Testis (tissue), 3 donors: ENCODE data around the gene NETO1. TPM values are rescaled to one million over a fixed set of nuclear protein-coding genes. Genes with fewer than 3 reads are reported as not detected.

ENCODE experiments used
- DNase-seq: peaks from one replicate; pipeline ENCODE4 v3.0.0-alpha.2; 2019
- H3K27ac ChIP-seq, 2 donors: fragments of 200-600 bp; sonication (generic); one replicate each; pipeline ENCODE4 v1.5.1; 2019
- H3K27me3 ChIP-seq: fragments of 200-600 bp; sonication (generic); one replicate; pipeline ENCODE4 v1.5.1; 2019
- H3K36me3 ChIP-seq: fragments of 200-600 bp; sonication (generic); one replicate; pipeline ENCODE4 v1.5.1; 2017; ENCODE audit warnings: low read depth; ENCODE audit errors: missing control alignments
- H3K4me1 ChIP-seq: fragments of 200-600 bp; sonication (generic); one replicate; pipeline ENCODE4 v1.5.1; 2019
- H3K4me3 ChIP-seq, 2 donors: fragments of 200-600 bp; sonication (generic); one replicate each; pipeline ENCODE4 v1.5.1; 2017 to 2019
- H3K9me3 ChIP-seq: fragments of 200-600 bp; sonication (generic); one replicate; pipeline ENCODE4 v1.5.1; 2017
- CTCF ChIP-seq, 3 experiments: fragments of 450-650 bp in 2 of 3; fragments of 200-600 bp in 1 of 3; sonication (generic) in 1 of 3; IDR thresholded peaks; one replicate each; pipeline ENCODE4 v1.5.1; 2016 to 2019; ENCODE audit warnings: antibody characterized with exemption in 3 of 3, mild to moderate bottlenecking in 2 of 3, moderate library complexity in 1 of 3
- POLR2A ChIP-seq: fragments of 450-650 bp; IDR thresholded peaks from one replicate; pipeline ENCODE4 v1.6.1; 2017; ENCODE audit warnings: antibody characterized with exemption, mild to moderate bottlenecking, moderate library complexity
- whole genome bisulfite sequencing, 2 donors: methylation state at CpG; one replicate each; pipeline ENCODE4 v1.1.5; 2018; 5-methylcytosine and 5-hydroxymethylcytosine counted together
- intact Hi-C: fragments of 100-400 bp; cut with DNase I; formaldehyde crosslinking; loops from one replicate; pipeline ENCODE4 v1.15.1; 2023; ENCODE audit warnings: low total_unique reads
- polyA plus RNA-seq: library from polyadenylated mRNA; stranded (reverse); fragments of 350-450 nt; fragmentation: Illumina TruSeq; extraction: RNeasy Lipid Tissue Mini Kit (QIAGEN cat#74804); gene quantifications from one replicate; pipeline ENCODE4 v1.2.3, GENCODE V29; 2014; ENCODE audit warnings: low read depth, low replicate concordance; ENCODE audit not compliant: insufficient read depth
- total RNA-seq, 2 donors: library from RNA; depleted of rRNA; stranded (reverse); fragments of >200 nt; gene quantifications; one replicate each; pipeline ENCODE4 v1.2.3, GENCODE V29; 2016

The NETO1 gene
- total and polyA plus RNA-seq, 3 donors from 2014 or later: 0.83 to 5.5 (median 4.2) TPM

- WGBS, 2 donors: 54 to 67% methylated on average over 3 of the region's 3 CpGs
- Histone ChIP-seq H3K36me3 (no peaks in the 10 kb centered on the region), H3K4me1 (no peaks in the 10 kb centered on the region), H3K27me3 (no peaks in the 10 kb centered on the region), H3K4me3 (no peak overlapping the region), H3K27ac (no peak overlapping the region), H3K9me3 (no peaks in the 10 kb centered on the region)
- intact Hi-C loops: no loop called here
- TF ChIP-seq POLR2A: no peak
- no peak for TF ChIP-seq CTCF (IDR thresholded peaks at IDR 0.05)
- DNase-seq: no peak
Observed at GRCh38 chr18:72720116-72720515, 147.7 kb downstream of the NETO1 start.

GRCh38 chr18:72704202-72704601, 163.6 kb downstream of the NETO1 start:
- no peak overlapping the region for H3K4me3 ChIP-seq
- 83 to 86% methylated on average over 4 of the region's 4 CpGs for WGBS, 2 donors
- no peaks in the 10 kb centered on the region for H3K9me3 ChIP-seq
- no peak for TF ChIP-seq POLR2A
- no peak for TF ChIP-seq CTCF (IDR thresholded peaks at IDR 0.05)
- no peak overlapping the region for H3K27ac ChIP-seq
- no peaks in the 10 kb centered on the region for H3K4me1 ChIP-seq
- no peaks in the 10 kb centered on the region for H3K27me3 ChIP-seq
- H3K36me3 ChIP-seq: no peaks in the 10 kb centered on the region
- intact Hi-C loops: no loop called here
- DNase-seq: no peak

- DNase-seq: no peak
- Histone ChIP-seq H3K36me3 (no peaks in the 10 kb centered on the region), H3K27ac (no peak overlapping the region), H3K27me3 (no peaks in the 10 kb centered on the region), H3K4me3 (no peak overlapping the region), H3K4me1 (no peaks in the 10 kb centered on the region), H3K9me3 (no peaks in the 10 kb centered on the region)
- 22 to 26% methylated on average over 1 of the region's 1 CpG for WGBS, 2 donors
- TF ChIP-seq POLR2A (no peak), CTCF (IDR thresholded peaks at IDR 0.05) (no peak)
- intact Hi-C loops: no loop called here
Observed at GRCh38 chr18:72700961-72701710, 166.7 kb downstream of the NETO1 start.

GRCh38 chr18:72697706-72698105, 170.1 kb downstream of the NETO1 start:
- Histone ChIP-seq H3K27me3 (no peaks in the 10 kb centered on the region), H3K27ac (no peak overlapping the region), H3K4me1 (no peaks in the 10 kb centered on the region), H3K36me3 (no peaks in the 10 kb centered on the region), H3K4me3 (no peak overlapping the region), H3K9me3 (no peaks in the 10 kb centered on the region)
- TF ChIP-seq CTCF (IDR thresholded peaks at IDR 0.05): no peak
- 44 to 55% methylated on average over 6 of the region's 6 CpGs for WGBS, 2 donors
- intact Hi-C loops: no loop called here
- DNase-seq: no peak

GRCh38 chr18:72692595-72692994, 175.2 kb downstream of the NETO1 start:
- H3K4me3 ChIP-seq: no peak overlapping the region
- 16 to 25% methylated on average over 8 of the region's 8 CpGs for WGBS, 2 donors
- H3K9me3 ChIP-seq: no peaks in the 10 kb centered on the region
- intact Hi-C loops: no loop called here
- H3K4me1 ChIP-seq: no peaks in the 10 kb centered on the region
- no peaks in the 10 kb centered on the region for H3K36me3 ChIP-seq
- no peaks in the 10 kb centered on the region for H3K27me3 ChIP-seq
- H3K27ac ChIP-seq: no peak overlapping the region
- TF ChIP-seq CTCF (IDR thresholded peaks at IDR 0.05): no peak
- no peak for TF ChIP-seq POLR2A
- DNase-seq: no peak
